ENCODE measurements around the gene TNFSF10.

The TNFSF10 gene

GRCh38 chr3:172465281-172465680, 57.9 kb downstream of the TNFSF10 start:
- Histone ChIP-seq H3K4me2 (ENCODE audit: low read depth, low read length, poor library complexity, severe bottlenecking) (no peak overlapping the region), H3K79me2 (ENCODE audit: insufficient read depth, low read length) (no peaks in the 10 kb centered on the region), H3K4me3 (ENCODE audit: low read length, poor library complexity, severe bottlenecking) (no peak overlapping the region), H3K9me2 (replicated peaks; ENCODE audit: low read depth, low read length) (no peaks in the 10 kb centered on the region), H3K27me3 (ENCODE audit: insufficient read depth, low read length, poor library complexity, severe bottlenecking) (no peaks in the 10 kb centered on the region), H2AFZ (ENCODE audit: low read length) (no peak overlapping the region), H3K4me1 (ENCODE audit: insufficient read depth, low read length, poor library complexity, severe bottlenecking) (no peaks in the 10 kb centered on the region), H3K9ac (ENCODE audit: low read depth, low read length, poor library complexity, severe bottlenecking) (no peak overlapping the region), H3K36me3 (ENCODE audit: insufficient read depth, low read length) (no peaks in the 10 kb centered on the region), H4K20me1 (ENCODE audit: insufficient read depth, low read length, poor library complexity, severe bottlenecking) (no peaks in the 10 kb centered on the region), H3F3A (ENCODE audit: low read depth) (no peaks in the 10 kb centered on the region), H3K9me3 (ENCODE audit: insufficient read depth, low read depth, low read length) (no peaks in the 10 kb centered on the region)
- TF ChIP-seq EZH2phosphoT487 (IDR thresholded peaks at IDR 0.05; ENCODE audit: borderline replicate concordance) (no peak), CTCF (conservative IDR thresholded peaks at IDR 0.05; ENCODE audit: low read length) (no peak)

GRCh38 chr3:172464306-172464705, 58.9 kb downstream of the TNFSF10 start:
- Histone ChIP-seq H3K79me2 (ENCODE audit: insufficient read depth, low read length) (no peaks in the 10 kb centered on the region), H3K4me1 (ENCODE audit: insufficient read depth, low read length, poor library complexity, severe bottlenecking) (no peaks in the 10 kb centered on the region), H3K4me2 (ENCODE audit: low read depth, low read length, poor library complexity, severe bottlenecking) (no peak overlapping the region), H4K20me1 (ENCODE audit: insufficient read depth, low read length, poor library complexity, severe bottlenecking) (no peaks in the 10 kb centered on the region), H3K9me3 (ENCODE audit: insufficient read depth, low read depth, low read length) (no peaks in the 10 kb centered on the region), H3K9ac (ENCODE audit: low read depth, low read length, poor library complexity, severe bottlenecking) (no peak overlapping the region), H3K27me3 (ENCODE audit: insufficient read depth, low read length, poor library complexity, severe bottlenecking) (no peaks in the 10 kb centered on the region), H3K9me2 (replicated peaks; ENCODE audit: low read depth, low read length) (no peaks in the 10 kb centered on the region), H3K36me3 (ENCODE audit: insufficient read depth, low read length) (no peaks in the 10 kb centered on the region), H3F3A (ENCODE audit: low read depth) (no peaks in the 10 kb centered on the region), H3K4me3 (ENCODE audit: low read length, poor library complexity, severe bottlenecking) (no peak overlapping the region), H2AFZ (ENCODE audit: low read length) (no peak overlapping the region)
- TF ChIP-seq EZH2phosphoT487 (IDR thresholded peaks at IDR 0.05; ENCODE audit: borderline replicate concordance): no peak
- no peak for TF ChIP-seq CTCF (conservative IDR thresholded peaks at IDR 0.05; ENCODE audit: low read length)

- no peaks in the 10 kb centered on the region for H3K27me3 ChIP-seq (ENCODE audit: insufficient read depth, low read length, poor library complexity, severe bottlenecking)
- H3K9me2 ChIP-seq (replicated peaks; ENCODE audit: low read depth, low read length): no peaks in the 10 kb centered on the region
- no peak overlapping the region for H3K9ac ChIP-seq (ENCODE audit: low read depth, low read length, poor library complexity, severe bottlenecking)
- TF ChIP-seq EZH2phosphoT487 (IDR thresholded peaks at IDR 0.05; ENCODE audit: borderline replicate concordance) (no peak), CTCF (conservative IDR thresholded peaks at IDR 0.05; ENCODE audit: low read length) (peak; percentile 96)
- no peaks in the 10 kb centered on the region for H3F3A ChIP-seq (ENCODE audit: low read depth)
- no peaks in the 10 kb centered on the region for H3K36me3 ChIP-seq (ENCODE audit: insufficient read depth, low read length)
- no peak overlapping the region for H3K4me2 ChIP-seq (ENCODE audit: low read depth, low read length, poor library complexity, severe bottlenecking)
- H3K9me3 ChIP-seq (ENCODE audit: insufficient read depth, low read depth, low read length): no peaks in the 10 kb centered on the region
- no peaks in the 10 kb centered on the region for H3K79me2 ChIP-seq (ENCODE audit: insufficient read depth, low read length)
- H4K20me1 ChIP-seq (ENCODE audit: insufficient read depth, low read length, poor library complexity, severe bottlenecking): no peaks in the 10 kb centered on the region
- H2AFZ ChIP-seq (ENCODE audit: low read length): peak overlapping the region; percentile 16; the same call in 1 of the 2 replicates
- no peak overlapping the region for H3K4me3 ChIP-seq (ENCODE audit: low read length, poor library complexity, severe bottlenecking)
- H3K4me1 ChIP-seq (ENCODE audit: insufficient read depth, low read length, poor library complexity, severe bottlenecking): no peaks in the 10 kb centered on the region
Measured at GRCh38 chr3:172461530-172462138, 61.6 kb downstream of the TNFSF10 start.

All from Loucy (cell line).